GM12878 (cell line): ENCODE results near the gene CUL9. TPM values are rescaled to one million over a fixed set of nuclear protein-coding genes. Genes with fewer than 3 reads are reported as not detected.

ENCODE experiments used
- ATAC-seq: fragments of 200-7000 bp; cut with Tn5 transposase; 3 replicates; pipeline ENCODE4 v1.9.1; 2020; ENCODE audit warnings: mild to moderate bottlenecking, moderate library complexity
- BruUV-seq: library from RNA; stranded (reverse); fragments of 400-500 nt; replicated peaks from 2 replicates; lab custom pipeline; 2021; lab: Mats Ljungman, UMichigan
- CTCF ChIA-PET: fragments of 300-600 bp; sonication (Branson Sonifier 250); formaldehyde crosslinking; extraction: SDS; loops from one replicate; lab custom pipeline; 2021; ENCODE audit warnings: inconsistent platforms; lab: Yijun Ruan, JAX
- POLR2A ChIA-PET: fragments of 350-600 bp; formaldehyde crosslinking; extraction: SDS; loops from one replicate; lab custom pipeline; 2021; ENCODE audit warnings: inconsistent platforms; lab: Charles Lee
- RAD21 ChIA-PET: fragments of 300-600 bp; sonication (Branson Sonifier 250); formaldehyde crosslinking; loops from one replicate; lab custom pipeline; 2023; ENCODE audit warnings: antibody characterized with exemption; ENCODE audit not compliant: unreplicated experiment; lab: Charles Lee
- SMC1A ChIA-PET: fragments of 300-600 bp; sonication (Branson Sonifier 250); formaldehyde crosslinking; loops from one replicate; lab custom pipeline; 2023; ENCODE audit not compliant: unreplicated experiment, uncharacterized antibody; lab: Charles Lee
- DNase-seq: peaks from one replicate; pipeline ENCODE4 v3.0.0-alpha.2; 2011; ENCODE audit warnings: low read depth, low spot score
- FAIRE-seq: peaks from 3 replicates; lab custom pipeline; 2011; peaks lifted over from hg19 to GRCh38; lab: Jason Lieb, UNC
- H2AFZ ChIP-seq: 2 replicates; pipeline ENCODE4 v1.6.0; 2011; ENCODE audit warnings: low read depth, low read length, control low read depth; ENCODE audit not compliant: control insufficient read depth
- H3K27ac ChIP-seq: 2 replicates; pipeline ENCODE4 v1.5.1; 2011; ENCODE audit warnings: control low read depth; ENCODE audit not compliant: control insufficient read depth, insufficient read depth
- H3K27me3 ChIP-seq, 2 experiments: replicated peaks in 1 of 2; 2 replicates each; pipeline versions ENCODE4 v1.6.0 to v1.6.1; 2011; ENCODE audit warnings: low read length in 1 of 2; ENCODE audit not compliant: control insufficient read depth in 2 of 2, insufficient read depth in 2 of 2
- H3K36me3 ChIP-seq, 2 experiments: 2 replicates each; pipeline ENCODE4 v1.5.1; 2011; ENCODE audit warnings: low read length in 1 of 2; ENCODE audit not compliant: control insufficient read depth in 2 of 2, insufficient read depth in 2 of 2
- H3K4me1 ChIP-seq: 2 replicates; pipeline ENCODE4 v1.6.1; 2011; ENCODE audit warnings: mild to moderate bottlenecking, low read length, moderate library complexity, mixed read lengths; ENCODE audit not compliant: control insufficient read depth, insufficient read depth
- H3K4me2 ChIP-seq: 2 replicates; pipeline ENCODE4 v1.6.0; 2011; ENCODE audit warnings: control low read depth; ENCODE audit not compliant: control insufficient read depth, insufficient read depth
- H3K4me3 ChIP-seq: fragments of 200-600 bp; sonication (generic); 2 replicates; pipeline ENCODE4 v1.5.1; 2016
- H3K79me2 ChIP-seq: 2 replicates; pipeline ENCODE4 v1.6.0; 2011; ENCODE audit warnings: low read length; ENCODE audit not compliant: control insufficient read depth, insufficient read depth
- H3K9ac ChIP-seq: 2 replicates; pipeline ENCODE4 v1.8.0; 2011; ENCODE audit warnings: low read length, control low read depth, mixed read lengths; ENCODE audit not compliant: control insufficient read depth, insufficient read depth
- H3K9me3 ChIP-seq: replicated peaks from 3 replicates; pipeline ENCODE4 v1.5.1; 2011; ENCODE audit warnings: mild to moderate bottlenecking, low read length; ENCODE audit not compliant: control insufficient read depth, insufficient read depth
- H4K20me1 ChIP-seq: 2 replicates; pipeline ENCODE4 v1.6.0; 2011; ENCODE audit not compliant: control insufficient read depth, insufficient read depth
- BACH1 ChIP-seq: fragments of 450-650 bp; IDR thresholded peaks from 2 replicates; pipeline ENCODE4 v1.6.1; 2017; ENCODE audit warnings: mild to moderate bottlenecking, borderline replicate concordance
- BCL3 ChIP-seq: IDR thresholded peaks from 2 replicates; pipeline ENCODE4 v1.6.1; 2011; ENCODE audit warnings: borderline replicate concordance, low read depth, mild to moderate bottlenecking, moderate library complexity, low read length; ENCODE audit not compliant: insufficient read depth, poor library complexity, severe bottlenecking
- BMI1 ChIP-seq: fragments of 450-650 bp; IDR thresholded peaks from 2 replicates; pipeline ENCODE4 v1.6.1; 2016; ENCODE audit warnings: mild to moderate bottlenecking, moderate library complexity, borderline replicate concordance
- CREB1 ChIP-seq: IDR thresholded peaks from 2 replicates; pipeline ENCODE4 v1.6.1; 2012; ENCODE audit warnings: low read depth, mild to moderate bottlenecking, inconsistent platforms
- HSF1 ChIP-seq: fragments of 150-350 bp; IDR thresholded peaks from 2 replicates; pipeline ENCODE4 v1.6.1; 2014; ENCODE audit warnings: mild to moderate bottlenecking, low read depth, low read length
- NR2C2 ChIP-seq: IDR thresholded peaks from 2 replicates; pipeline ENCODE4 v1.6.1; 2011; ENCODE audit warnings: borderline replicate concordance, low read depth; ENCODE audit not compliant: control insufficient read depth, insufficient read length
- NRF1 ChIP-seq: conservative IDR thresholded peaks from 2 replicates; pipeline ENCODE4 v1.6.1; 2011; ENCODE audit warnings: mild to moderate bottlenecking, low read depth, low read length, improper control_type of control experiment
- WGBS: methylation state at CpG from one replicate; pipeline ENCODE4 v1.1.6; 2016; ENCODE audit warnings: low lambda C conversion rate; ENCODE audit not compliant: insufficient replicate concordance, insufficient coverage; ENCODE audit errors: missing lambda C conversion rate; 5-methylcytosine and 5-hydroxymethylcytosine counted together
- in situ Hi-C: fragments of 300-500 bp; cut with MboI; formaldehyde crosslinking; loops from 9 replicates; pipeline ENCODE4 v1.14.3; 2018; ENCODE audit warnings: mixed read lengths
- intact Hi-C: fragments of 100-400 bp; cut with micrococcal nuclease; formaldehyde crosslinking; loops from one replicate; pipeline ENCODE4 v1.14.2; 2022; ENCODE audit not compliant: unreplicated experiment
- polyA plus RNA-seq, 11 experiments: library from polyadenylated mRNA; depleted of rRNA in 4 of 11; unstranded in 6 of 11; stranded (reverse) in 5 of 11; fragments of >200 nt; fragmentation: Nextera tagmentation in 4 of 11; fragmentation: Illumina TruSeq in 1 of 11; extraction: Ambion mirVana in 4 of 11; extraction: Trizol in 1 of 11; gene quantifications; 1 replicate in 1 of 11; 2 replicates in 10 of 11; pipeline versions ENCODE4 v1.2.1 to v1.2.3, GENCODE V29; 2011 to 2016; ENCODE audit warnings: inconsistent platforms in 2 of 11, missing spikeins in 2 of 11, low read depth in 1 of 11
- total RNA-seq, 4 experiments: library from RNA; depleted of rRNA in 3 of 4; stranded (reverse); fragments of >200 nt in 3 of 4; fragmentation: Illumina TruSeq in 1 of 4; extraction: Trizol in 1 of 4; gene quantifications; 2 replicates each; pipeline versions ENCODE4 v1.2.1 to v1.2.3, GENCODE V29; 2013 to 2021
- TF ChIP-seq, protein P1 (sequence below): fragments of 450-650 bp; IDR thresholded peaks from 2 replicates; pipeline ENCODE4 v1.6.1; 2017; ENCODE audit warnings: mild to moderate bottlenecking, moderate library complexity
- TF ChIP-seq, protein P2 (sequence below): fragments of 450-650 bp; IDR thresholded peaks from 2 replicates; pipeline ENCODE4 v1.6.1; 2017; ENCODE audit warnings: mild to moderate bottlenecking

The CUL9 gene
- total and polyA plus RNA-seq, 10 of the 15 experiments (the other 5 are each of a cell fraction or from before 2014, with no cell fraction given) = 1.2 to 48.3 (median 17.2) TPM

- Histone ChIP-seq H3K4me2 (no peak overlapping the region), H3K27me3 (no peaks in the 10 kb centered on the region), H3K9me3 (no peaks in the 10 kb centered on the region; the same call in 2 of the 3 replicates), H3K27ac (peak overlapping the region; percentile 14; the same call in 1 of the 2 replicates), H3K36me3 (peaks cover 0 to 6% of the 10 kb centered on the region in 2 experiments; a peak in 3 of 4 replicates), H4K20me1 (no peaks in the 10 kb centered on the region), H3K9ac (no peak overlapping the region), H3K79me2 (peaks cover 11% of the 10 kb centered on the region), H2AFZ (no peak overlapping the region), H3K4me3 (no peak overlapping the region), H3K4me1 (peaks cover 10% of the 10 kb centered on the region)
- FAIRE-seq = no peak
- WGBS = 92% methylated on average over 4 of the region's 4 CpGs
- no peak for DNase-seq
- in situ Hi-C loops = no loop called here
- no TSS peak for BruUV-seq
- intact Hi-C loops = no loop called here
- CTCF ChIA-PET = no interaction called here
- SMC1A ChIA-PET = interaction anchor here (0.6 kb wide), 1 partner anchor 215 kb away, joined by 3 read pairs; no protein-coding TSS in a partner anchor
- RAD21 ChIA-PET = no interaction called here
- no peak for ATAC-seq
- POLR2A ChIA-PET = interaction anchor here (0.5 kb wide), 1 partner anchor 69 kb away, joined by 4 read pairs; no protein-coding TSS in a partner anchor
- TF ChIP-seq BACH1 (no peak), NR2C2 (no peak), HSF1 (no peak), CREB1 (no peak), NRF1 (no peak), BCL3 (no peak), BMI1 (no peak)
- TF ChIP-seq, protein P1, sequence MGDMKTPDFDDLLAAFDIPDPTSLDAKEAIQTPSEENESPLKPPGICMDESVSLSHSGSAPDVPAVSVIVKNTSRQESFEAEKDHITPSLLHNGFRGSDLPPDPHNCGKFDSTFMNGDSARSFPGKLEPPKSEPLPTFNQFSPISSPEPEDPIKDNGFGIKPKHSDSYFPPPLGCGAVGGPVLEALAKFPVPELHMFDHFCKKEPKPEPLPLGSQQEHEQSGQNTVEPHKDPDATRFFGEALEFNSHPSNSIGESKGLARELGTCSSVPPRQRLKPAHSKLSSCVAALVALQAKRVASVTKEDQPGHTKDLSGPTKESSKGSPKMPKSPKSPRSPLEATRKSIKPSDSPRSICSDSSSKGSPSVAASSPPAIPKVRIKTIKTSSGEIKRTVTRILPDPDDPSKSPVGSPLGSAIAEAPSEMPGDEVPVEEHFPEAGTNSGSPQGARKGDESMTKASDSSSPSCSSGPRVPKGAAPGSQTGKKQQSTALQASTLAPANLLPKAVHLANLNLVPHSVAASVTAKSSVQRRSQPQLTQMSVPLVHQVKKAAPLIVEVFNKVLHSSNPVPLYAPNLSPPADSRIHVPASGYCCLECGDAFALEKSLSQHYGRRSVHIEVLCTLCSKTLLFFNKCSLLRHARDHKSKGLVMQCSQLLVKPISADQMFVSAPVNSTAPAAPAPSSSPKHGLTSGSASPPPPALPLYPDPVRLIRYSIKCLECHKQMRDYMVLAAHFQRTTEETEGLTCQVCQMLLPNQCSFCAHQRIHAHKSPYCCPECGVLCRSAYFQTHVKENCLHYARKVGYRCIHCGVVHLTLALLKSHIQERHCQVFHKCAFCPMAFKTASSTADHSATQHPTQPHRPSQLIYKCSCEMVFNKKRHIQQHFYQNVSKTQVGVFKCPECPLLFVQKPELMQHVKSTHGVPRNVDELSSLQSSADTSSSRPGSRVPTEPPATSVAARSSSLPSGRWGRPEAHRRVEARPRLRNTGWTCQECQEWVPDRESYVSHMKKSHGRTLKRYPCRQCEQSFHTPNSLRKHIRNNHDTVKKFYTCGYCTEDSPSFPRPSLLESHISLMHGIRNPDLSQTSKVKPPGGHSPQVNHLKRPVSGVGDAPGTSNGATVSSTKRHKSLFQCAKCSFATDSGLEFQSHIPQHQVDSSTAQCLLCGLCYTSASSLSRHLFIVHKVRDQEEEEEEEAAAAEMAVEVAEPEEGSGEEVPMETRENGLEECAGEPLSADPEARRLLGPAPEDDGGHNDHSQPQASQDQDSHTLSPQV = no peak
- TF ChIP-seq, protein P2, sequence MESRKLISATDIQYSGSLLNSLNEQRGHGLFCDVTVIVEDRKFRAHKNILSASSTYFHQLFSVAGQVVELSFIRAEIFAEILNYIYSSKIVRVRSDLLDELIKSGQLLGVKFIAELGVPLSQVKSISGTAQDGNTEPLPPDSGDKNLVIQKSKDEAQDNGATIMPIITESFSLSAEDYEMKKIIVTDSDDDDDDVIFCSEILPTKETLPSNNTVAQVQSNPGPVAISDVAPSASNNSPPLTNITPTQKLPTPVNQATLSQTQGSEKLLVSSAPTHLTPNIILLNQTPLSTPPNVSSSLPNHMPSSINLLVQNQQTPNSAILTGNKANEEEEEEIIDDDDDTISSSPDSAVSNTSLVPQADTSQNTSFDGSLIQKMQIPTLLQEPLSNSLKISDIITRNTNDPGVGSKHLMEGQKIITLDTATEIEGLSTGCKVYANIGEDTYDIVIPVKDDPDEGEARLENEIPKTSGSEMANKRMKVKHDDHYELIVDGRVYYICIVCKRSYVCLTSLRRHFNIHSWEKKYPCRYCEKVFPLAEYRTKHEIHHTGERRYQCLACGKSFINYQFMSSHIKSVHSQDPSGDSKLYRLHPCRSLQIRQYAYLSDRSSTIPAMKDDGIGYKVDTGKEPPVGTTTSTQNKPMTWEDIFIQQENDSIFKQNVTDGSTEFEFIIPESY = no peak
Observed at GRCh38 chr6:43186706-43187105, 4.7 kb downstream of the CUL9 start.
